COLO668 (cell line): Measurements from ENCODE around the gene MORN5.
"Not testable (repeated sequence)": the region's sequence is repeated elsewhere in the genome, so short reads cannot be mapped to it uniquely, and the experiment has no call there.

Experiments used
- DNase-seq: peaks from one replicate; lab custom pipeline; 2025; ENCODE audit not compliant: unreplicated experiment; lab: John Stamatoyannopoulos, UW

MORN5 gene

DNA sequence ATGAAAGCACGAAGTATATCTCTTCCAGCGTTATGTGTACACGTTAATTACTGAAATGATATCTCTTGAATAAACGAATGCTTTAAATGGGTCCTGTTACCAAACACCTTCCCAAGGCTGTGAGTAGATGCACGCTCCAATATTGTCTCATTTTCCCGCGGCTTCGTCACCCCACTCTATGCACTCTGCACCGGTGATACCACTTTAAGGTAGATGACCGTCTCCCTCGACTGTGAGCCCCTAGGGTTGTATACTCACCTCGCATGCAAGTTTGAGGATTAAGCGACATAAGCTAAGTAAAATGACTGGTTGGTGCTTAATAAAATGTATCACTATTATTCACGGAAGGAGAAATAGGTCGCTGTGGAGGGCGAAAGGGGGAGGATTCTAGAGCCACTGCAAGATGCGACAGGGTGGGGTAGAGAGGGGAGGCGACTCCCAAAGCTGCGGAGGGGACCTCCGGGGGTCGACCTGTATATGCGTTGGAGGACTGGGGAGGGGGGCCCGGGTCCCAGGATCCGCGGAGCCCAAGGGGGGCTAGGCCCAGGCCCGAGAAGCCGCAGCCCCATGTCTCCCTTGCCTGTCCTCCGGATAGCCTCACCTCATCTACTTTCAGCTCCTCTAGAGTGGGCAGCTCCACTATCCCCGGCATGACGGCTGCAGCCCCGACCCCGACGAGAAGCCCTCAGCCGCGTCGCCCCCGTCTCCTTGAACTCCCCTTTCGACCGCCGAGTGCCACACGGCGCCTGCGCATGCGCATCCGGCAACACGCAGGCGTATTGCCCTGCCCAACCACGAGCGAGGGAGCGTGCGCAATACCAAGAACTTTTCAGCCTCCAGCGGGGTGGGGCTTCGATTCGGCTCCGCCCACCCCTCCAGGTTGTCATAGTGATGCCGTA, at the start of gene MORN5, which contains the start of gene NDUFA8:
Gene MORN5 (plus strand): TSS at position 883 of the 899 bp plus-strand sequence. CDS start 65 bp downstream, outside the sequence.
Gene NDUFA8 (minus strand): TSS at position 754 of the 899 bp plus-strand sequence. CDS start 102 bp downstream, at position 652.
- peak; percentile 98 for DNase-seq

DNA sequence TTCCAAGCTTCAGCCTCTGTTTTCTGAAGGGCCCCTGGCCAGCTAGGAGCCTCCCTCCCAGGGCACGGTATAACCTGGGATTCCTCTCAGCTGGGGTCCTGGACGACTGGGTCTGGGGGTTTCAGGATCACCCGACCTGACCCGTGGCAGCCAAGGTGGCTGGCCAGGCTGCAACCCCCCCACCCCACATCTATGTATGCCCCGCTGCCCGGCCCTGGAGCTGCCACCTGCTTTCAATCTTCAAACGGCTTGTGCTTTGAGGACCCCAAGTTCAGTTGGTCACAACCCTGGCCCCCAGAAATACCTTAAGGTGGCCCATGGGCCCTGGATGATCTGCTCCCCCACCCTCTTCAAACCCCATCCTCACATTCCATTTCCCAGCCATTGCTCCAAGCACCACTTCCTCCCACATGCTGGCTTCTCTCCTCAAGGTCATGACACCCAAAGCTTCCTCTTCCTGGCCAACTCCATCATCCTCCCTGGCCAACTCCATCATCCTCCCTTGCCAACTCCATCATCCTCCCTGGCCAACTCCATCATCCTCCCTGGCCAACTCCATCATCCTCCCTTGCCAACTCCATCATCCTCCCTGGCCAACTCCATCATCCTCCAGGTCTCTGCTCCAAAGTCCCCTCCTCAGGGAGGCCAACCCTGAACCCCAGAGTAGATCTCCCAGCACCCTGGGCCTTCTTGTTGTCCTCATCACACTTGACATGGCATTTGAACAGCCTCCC, 49.4 kb upstream of the MORN5 start:
- DNase-seq = no peak

DNA sequence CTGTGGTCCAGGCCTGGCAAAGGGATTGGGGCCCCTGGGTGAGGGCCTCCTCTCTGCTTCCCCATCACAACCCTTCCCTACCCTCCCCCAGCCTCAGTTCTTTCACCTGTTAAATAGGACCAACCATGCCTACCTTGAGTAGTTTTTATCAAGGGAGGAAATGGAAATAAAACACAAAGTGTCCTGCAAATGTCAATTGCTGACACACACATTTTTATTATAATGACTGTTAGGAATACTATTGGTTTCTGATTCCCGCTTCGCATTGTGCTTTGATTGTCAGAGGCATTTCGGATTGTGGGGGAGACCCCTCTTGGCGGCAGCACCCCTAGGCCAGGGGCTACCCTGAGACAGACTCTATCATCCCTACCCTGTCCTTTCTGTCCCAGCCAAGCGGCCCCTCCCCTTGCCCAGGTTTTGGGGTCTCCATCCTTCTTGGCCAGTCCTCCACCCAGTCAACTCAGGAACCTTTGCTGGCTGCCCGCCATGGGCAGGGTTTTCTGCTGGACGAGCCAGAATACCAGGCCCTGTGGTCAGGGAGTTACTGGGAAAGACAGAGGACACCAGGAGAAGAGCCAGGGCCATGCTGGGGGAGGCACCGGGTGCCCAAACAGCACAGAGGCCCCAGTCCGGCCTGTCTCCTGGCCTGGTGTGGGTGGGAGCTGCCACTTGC, 48.2 kb upstream of the MORN5 start:
- no peak for DNase-seq

DNA sequence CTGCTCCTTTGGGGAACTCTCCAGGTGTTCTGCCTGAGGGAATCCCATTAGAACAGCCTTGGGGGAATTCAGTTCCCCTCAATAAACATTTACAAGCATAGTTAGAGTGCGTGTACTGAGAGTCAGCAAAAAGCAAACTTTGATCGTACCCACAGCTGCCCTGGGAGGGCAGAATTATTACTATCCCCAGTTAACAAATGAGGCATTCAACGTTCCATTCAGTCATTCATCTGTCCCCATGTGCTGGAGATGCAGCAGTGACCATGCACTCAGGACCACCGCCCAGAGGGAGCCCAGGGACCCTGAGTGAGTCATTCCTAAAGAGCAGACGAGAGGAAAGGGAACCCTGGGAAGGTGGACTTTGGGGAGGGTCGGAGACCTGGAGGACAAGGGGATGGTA, 47.5 kb upstream of the MORN5 start:
- DNase-seq = no peak

DNA sequence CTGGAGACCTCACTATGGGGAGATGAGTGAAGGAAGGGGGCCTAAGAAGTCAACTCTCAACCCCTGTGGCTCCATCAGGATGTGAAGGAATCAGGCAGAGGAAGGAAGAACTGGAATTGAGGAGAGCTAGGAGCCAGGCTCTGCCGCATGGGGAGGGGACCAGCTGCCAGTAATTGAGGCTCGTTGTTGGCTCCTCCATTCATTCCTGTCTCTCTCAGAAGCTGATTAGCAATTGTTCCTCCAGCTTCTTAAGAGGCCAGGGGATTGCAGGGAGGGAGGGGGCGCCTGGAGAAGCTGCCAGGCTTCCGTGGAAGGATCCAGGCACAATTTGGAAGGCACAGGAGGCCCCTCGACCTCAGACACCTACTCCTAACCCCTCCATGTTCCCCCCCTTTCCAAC, 46.1 kb upstream of the MORN5 start:
- DNase-seq = no peak

DNA sequence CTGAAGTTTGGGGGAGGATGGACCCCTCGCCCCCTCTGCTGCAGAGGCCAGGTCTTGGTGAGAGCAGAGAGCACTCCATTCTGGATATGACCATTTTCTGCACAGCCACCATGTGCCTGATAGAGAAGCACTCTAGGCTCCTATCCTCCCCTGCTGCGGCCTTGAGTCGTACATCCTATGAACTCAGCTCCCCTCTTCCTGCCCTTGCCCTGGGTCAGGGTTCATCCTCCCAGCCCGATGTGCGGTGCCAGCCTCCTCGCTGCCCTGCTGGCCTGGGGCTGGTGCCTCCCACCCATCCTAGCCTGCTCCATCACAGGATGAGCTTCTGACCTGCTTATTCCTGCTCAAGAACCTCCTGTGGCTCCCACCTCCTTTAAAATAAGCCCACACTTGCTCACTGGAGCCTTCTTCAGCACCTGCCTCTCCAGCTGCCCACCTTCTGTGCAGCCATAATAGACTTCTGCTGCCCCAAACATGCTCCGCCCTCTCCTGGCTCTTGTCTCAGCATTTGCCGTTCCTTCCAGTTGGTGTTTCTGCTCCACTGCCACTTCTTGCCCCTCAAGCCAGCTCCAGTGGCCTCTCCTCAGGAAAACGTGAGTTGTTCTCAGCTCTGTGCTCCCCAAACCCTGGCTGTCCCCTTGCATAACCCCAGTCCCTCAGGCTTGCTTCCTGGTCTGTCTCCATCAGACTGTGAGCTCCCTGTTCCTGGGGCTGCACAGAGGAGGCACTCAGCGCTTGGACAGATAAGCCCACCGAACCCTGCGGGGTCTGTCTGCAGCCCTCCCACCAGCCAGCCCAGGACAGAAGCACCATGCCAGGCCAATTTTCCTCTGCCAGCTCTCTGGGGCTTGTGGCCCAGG, 44.3 kb upstream of the MORN5 start:
- no peak for DNase-seq

DNA sequence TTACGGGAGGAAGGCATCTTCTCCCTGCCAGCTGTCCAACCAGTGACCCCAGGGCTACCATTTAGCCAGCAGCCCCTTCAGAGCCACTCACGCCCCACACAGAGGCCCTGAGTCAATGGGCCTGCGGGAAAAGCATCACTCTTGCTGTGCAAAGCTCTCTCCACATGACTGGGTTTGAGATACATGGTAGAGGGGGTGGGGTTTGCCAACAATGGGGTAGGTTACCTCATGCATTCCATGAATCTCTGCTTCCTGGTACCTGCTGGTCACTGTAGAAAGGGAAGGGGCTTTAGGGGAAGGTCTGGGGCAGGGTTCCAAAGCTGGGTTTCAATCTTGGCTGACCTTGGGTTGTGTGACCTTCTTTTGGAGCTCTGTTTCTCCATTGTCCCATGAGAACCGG, 43.7 kb upstream of the MORN5 start:
- no peak for DNase-seq

DNA sequence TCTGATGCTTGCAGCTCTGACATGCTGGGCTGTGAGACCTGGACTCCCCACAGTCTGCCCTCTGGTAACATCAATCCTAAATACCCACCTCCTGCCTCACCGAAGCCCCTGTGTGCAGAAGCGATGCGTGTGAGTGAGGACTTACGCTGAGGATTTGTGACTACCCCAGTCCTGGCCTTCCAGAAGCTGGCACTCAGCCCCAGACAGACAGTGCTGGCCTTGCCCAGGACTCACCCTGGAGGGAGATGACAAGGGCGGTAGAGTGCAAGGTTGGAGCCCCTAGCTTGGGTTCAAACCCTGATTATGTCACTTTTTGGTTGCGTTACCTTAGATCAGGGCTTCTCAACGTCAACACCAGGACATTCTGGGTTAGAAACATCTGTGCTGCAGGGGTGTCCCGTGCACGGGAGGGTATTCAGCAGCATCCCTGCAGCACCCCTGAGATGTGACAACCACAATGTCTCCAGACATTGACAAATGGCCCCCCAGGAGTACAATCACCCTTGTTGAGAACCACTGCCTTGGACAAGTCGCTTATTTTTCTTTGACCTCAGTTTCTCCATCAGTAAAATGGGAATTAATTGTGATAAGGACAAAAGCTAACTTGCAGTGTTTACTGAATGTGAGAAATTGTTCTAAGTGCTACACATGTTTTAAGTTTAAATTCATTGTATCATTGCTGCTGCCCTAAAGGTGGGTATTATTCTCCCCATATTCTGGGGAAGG, 43.1 kb upstream of the MORN5 start:
- no peak for DNase-seq

DNA sequence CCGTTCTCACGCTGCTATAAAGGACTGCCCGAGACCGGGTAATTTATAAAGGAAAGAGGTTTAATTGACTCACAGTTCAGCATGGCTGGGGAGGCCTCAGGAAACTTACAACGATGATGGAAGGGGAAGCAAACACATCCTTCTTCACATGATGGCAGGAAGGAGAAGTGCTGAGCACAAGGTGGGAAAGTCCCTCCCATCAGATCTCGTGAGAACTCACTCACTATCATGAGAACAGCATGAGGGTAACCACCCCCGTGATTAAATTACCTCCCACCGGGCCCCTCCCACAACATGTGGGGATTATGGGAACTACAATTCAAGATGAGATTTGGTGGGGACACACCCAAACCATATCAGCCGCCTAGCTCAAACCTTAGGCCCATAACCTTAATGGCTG, 42.5 kb upstream of the MORN5 start:
- not testable (repeated sequence) for DNase-seq

DNA sequence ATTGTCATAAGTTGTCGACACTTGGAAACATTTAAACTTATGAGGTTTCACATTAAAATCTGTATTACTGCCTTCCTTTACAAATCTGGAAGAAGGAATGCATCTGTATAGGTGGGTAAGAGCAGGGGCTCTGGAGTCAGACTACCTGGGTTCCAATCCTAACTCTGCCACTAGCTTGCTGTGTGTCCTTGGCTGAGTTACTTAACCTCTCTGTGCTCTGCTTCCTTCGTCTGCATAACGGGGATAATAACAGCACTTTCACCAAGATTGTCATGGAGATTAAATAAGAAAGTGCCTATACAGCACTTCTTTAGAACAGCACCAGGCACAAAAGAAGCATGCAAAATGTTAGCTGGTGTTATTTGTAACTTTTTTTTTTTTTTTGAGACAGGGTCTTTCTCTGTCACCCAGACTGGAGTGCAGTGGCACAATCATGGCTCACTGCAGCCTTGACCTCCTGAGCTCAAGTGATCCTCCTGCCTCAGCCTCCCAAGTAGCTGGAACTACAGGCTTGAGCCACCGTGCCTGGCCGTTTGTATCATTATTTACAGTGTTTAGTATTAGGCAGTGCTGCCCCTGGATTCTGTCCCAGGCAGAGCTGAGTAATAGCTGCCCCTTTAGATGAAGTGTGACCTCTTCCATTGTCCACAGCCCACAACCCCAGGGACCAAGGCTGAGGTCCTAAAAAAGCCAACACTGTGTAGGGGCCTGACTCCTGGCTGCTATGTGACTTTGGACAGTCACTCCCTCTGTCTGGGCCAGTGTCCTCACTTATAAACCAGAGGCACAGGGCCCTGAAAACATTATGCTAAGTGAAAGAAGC, 41.2 kb upstream of the MORN5 start:
- DNase-seq = no peak

DNA sequence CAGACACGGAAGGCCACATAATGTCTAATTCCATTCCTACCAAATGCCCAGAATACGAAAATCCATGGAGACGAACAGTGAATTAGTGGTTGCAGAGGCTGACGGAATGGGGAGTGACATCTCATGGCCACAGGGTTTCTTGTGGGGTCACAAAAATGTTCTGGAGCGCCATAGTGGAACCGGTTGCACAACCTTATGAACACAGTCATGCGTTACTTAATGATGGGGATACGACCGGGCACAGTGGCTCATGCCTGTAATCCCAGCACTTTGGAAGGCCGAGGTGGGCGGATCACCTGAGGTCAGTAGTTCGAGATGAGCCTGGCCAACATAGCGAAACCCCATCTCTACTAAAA, 40.6 kb upstream of the MORN5 start:
- DNase-seq = no peak

DNA sequence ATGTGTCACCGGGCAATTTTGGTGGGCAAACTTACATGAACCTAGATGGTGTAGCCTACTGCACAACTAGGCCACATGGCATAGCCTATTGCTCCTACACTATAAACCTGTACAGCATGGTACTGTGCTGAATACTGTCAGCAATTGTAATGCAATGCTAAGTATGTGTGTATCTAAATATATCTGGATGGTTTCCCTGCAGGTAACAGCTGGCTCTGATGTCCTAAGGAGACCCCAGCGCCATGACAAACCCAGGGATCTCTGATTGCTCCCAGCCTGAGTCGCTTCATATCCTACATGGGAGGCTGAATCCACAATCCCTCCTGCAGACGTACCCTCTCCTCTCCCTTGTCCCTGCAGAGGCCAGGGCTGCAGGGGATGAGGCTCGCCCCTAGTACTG, 40.0 kb upstream of the MORN5 start:
- DNase-seq = no peak

DNA sequence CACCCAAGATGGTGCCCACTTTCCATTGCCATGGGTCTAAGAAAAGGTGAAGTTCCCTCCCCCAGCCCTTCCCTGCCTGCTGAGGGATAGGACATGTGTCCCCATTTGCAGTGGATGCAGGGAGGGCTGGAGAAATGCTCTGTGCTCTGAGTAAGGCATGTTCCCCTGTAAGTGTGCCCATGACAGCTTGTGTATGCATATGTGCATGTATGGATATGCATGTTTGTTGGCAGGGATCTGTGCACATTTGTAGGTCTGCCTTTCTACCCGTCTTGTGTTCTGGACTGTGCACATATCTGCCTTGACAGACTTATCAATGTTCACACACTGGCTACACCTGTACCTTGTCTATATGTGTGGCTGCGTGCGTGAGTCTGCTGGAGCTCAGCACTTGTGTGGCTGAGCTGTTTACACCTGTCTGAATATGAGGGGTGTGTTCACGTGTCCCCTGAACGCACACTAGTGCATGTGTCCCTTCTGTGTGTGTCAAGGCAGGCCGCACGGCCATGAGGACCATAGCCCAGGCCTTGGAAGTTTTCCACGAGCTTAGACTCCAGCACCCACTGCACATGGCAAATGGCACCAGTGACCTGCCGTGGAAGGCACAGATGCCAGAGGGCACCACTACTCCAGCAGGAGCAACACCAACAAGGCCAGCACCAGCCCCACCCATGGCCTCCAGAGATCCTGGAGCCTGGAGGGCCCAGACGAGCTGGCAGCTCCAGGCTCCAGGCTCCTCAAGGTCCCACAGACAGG, 39.2 kb upstream of the MORN5 start:
- DNase-seq = no peak

DNA sequence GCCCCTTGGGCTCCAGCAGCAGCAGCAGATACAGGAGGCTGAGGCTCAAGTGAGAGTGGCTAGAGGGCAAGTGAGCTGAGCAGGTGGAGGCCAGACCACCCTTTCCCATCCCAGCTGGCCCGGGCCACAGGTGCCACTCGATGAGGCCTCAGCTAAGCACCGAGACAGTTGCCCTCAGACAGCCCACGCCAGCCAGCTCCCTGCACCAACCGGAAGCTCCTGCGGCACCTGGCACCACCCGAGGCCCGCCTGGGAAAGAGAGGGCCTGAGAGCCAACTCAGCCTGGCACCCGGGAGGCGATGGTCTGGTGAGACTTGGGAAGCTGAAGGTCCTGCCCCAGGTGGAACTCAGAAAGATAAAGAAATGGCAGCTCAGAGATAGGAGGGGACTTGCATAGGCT, 38.3 kb upstream of the MORN5 start:
- DNase-seq = no peak

DNA sequence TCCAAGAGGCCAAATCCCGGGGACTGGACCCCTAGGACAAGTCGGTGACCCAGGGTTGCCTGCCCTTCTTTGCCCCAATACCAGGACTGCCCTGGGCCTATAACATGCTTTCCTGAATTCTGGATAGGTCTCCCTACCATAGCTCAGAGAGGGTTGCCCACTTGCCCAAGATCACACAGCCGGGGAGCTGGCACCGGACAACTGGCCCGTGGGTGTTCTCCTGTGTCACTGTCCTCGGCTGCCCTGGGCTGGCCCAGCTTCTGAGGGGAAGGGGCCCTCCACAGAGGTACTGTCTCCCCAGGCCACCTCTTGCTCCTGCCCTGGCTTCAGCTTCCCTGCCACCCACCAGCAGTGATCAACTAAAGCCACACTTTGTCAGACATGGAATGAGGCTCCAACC, 37.8 kb upstream of the MORN5 start:
- DNase-seq = no peak

DNA sequence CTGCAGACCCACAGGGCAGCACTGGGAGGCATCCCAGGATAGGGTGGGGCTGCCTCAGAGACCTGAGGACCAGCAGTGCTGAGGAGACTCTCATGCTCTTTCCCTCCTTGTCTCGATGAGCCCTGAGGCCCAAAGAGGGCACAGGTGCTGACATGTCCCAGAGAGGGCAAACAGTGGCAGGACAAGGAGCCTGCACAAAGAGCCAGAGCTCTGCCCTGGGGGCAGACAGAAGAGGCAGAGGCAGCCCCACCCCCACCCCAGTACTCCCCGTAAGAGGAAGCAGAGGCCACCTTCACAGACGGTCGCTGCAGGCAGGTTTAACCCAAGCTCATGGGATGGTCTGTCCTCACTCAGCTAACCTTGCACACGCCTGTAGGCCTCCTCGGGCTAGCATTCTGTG, 37.2 kb upstream of the MORN5 start:
- DNase-seq = no peak

DNA sequence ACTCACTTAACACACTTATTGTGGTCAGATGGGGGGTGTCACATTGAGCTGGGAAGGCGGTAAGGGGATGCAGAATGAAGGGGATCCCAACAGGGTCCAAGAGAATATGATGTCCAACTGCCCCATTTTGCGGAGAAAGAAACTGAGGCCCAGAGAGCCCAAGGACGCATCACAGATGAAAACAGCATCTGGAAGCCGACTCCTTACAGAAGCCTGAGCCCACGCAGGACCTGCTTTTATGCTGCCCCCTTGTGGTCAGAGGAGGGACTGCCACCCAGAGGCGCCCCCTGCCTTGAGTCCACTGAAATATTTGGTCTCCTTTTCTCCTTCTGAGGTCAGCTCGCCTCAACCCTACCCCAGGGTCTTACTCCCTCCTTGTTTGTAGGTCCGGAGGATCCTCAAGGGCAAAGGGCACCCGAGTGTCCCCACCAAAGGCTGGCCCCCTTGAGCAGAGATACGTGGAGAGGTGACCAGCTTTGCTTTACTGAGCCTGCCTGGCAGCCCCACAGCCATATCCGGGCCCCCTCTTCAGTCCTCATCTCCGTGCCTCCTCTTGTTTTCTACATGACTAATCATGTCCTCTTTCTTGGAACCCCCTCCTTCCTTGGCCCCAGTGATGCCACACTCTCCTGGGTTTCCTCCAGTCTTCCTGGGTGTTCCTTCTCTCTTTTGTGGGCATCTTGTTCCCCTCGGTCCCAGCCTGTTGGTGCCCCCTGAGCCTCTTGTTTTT, 36.6 kb upstream of the MORN5 start:
- peak; percentile 58 for DNase-seq

DNA sequence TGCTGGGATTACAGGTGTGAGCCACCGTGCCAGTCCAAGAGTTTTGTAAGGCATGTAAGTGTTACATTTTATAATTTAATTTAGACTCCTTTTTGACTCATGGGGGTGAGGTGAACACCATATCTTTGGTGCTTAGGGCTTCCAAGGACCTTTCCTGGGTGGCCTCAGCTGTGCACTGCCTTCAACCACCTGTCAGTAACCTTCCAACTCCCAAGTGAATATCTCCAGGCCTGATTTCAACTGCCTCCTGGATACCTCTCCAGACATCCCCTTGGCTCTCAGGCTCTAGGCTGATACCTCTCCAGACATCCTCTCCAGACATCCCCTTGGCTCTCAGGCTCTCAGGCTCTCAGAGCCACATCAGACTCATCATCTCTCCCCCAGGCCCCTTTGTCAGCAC, 35.7 kb upstream of the MORN5 start:
- no peak for DNase-seq
